Mesothelial cell of epicardium (in vitro differentiated cells): ENCODE measurements around the gene TRIM54. TPM values are rescaled to one million over a fixed set of nuclear protein-coding genes. Genes with fewer than 3 reads are reported as not detected.

ENCODE experiments used
- DNase-seq, 2 experiments: peaks; one replicate each; pipeline ENCODE4 v3.0.0; 2021; ENCODE audit warnings: low spot score in 2 of 2; ENCODE audit not compliant: unreplicated experiment in 2 of 2
- H3K27ac Mint-ChIP-seq: 2 replicates; pipeline ENCODE4 v1.8.0; 2021; ENCODE audit warnings: mixed read lengths
- H3K27me3 Mint-ChIP-seq: 2 replicates; pipeline ENCODE4 v1.8.0; 2021; ENCODE audit warnings: low read depth, mixed read lengths
- H3K36me3 Mint-ChIP-seq: 2 replicates; pipeline ENCODE4 v1.8.0; 2021; ENCODE audit warnings: mixed read lengths
- H3K4me1 Mint-ChIP-seq: 2 replicates; pipeline ENCODE4 v1.8.0; 2021; ENCODE audit warnings: mixed read lengths
- H3K4me3 Mint-ChIP-seq: 2 replicates; pipeline ENCODE4 v1.8.0; 2021; ENCODE audit warnings: mild to moderate bottlenecking, moderate library complexity, mixed read lengths
- H3K9me3 Mint-ChIP-seq: 2 replicates; pipeline ENCODE4 v1.8.0; 2021; ENCODE audit warnings: mixed read lengths
- total RNA-seq: library from RNA; stranded (reverse); gene quantifications from 3 replicates; pipeline ENCODE4 v1.2.1, GENCODE V29; 2021
- TF ChIP-seq, protein P1 (sequence below): fragments of 200-600 bp; sonication (generic); IDR thresholded peaks from one replicate; pipeline ENCODE4 v1.5.0; 2021; ENCODE audit warnings: antibody characterized with exemption; ENCODE audit not compliant: unreplicated experiment

The TRIM54 gene
- total RNA-seq, 1 donor from 2014 or later = 0.18 TPM

DNA sequence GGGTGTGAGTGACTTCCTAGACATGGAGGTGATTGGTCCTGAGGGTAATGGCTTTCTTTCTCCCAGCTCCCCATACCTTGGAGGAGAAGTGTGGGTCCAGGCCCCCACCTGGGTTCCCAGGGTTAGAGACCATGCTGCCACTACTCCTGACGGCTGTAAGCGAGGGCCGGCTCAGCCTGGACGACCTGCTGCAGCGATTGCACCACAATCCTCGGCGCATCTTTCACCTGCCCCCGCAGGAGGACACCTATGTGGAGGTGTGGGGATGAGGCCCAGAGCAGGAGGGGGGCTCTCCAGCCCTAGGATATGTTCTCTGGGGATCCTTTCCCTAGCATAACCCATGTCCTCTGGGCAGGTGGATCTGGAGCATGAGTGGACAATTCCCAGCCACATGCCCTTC, 43.3 kb upstream of the TRIM54 start:
- Mint-ChIP-seq H3K36me3 (peaks cover 35% of the 10 kb centered on the region), H3K27me3 (no peaks in the 10 kb centered on the region), H3K4me3 (no peak overlapping the region), H3K4me1 (no peaks in the 10 kb centered on the region), H3K27ac (no peak overlapping the region), H3K9me3 (no peaks in the 10 kb centered on the region)
- no peak for DNase-seq
- TF ChIP-seq, protein P1, sequence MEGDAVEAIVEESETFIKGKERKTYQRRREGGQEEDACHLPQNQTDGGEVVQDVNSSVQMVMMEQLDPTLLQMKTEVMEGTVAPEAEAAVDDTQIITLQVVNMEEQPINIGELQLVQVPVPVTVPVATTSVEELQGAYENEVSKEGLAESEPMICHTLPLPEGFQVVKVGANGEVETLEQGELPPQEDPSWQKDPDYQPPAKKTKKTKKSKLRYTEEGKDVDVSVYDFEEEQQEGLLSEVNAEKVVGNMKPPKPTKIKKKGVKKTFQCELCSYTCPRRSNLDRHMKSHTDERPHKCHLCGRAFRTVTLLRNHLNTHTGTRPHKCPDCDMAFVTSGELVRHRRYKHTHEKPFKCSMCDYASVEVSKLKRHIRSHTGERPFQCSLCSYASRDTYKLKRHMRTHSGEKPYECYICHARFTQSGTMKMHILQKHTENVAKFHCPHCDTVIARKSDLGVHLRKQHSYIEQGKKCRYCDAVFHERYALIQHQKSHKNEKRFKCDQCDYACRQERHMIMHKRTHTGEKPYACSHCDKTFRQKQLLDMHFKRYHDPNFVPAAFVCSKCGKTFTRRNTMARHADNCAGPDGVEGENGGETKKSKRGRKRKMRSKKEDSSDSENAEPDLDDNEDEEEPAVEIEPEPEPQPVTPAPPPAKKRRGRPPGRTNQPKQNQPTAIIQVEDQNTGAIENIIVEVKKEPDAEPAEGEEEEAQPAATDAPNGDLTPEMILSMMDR = no peak

DNA sequence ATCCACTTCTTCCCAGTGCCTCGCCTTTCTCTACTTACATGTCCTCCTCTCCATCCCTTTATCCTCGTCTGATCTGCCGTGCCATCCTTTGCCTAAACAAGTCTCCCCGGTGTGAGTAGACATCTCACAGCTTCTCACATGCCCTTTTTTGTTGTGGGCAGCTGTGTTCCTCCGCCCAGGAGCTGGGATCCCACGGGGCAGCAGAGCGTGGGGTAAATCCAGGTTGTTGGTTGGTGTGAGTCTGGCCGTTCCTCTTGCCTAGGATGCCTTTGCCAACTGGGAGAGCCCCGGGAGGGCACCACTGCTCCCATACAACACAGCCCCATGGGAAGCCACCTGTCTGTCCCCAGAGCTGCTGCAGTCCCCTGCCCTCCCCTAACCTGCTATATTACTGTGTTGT, 41.8 kb upstream of the TRIM54 start:
- H3K36me3 Mint-ChIP-seq = peaks cover 30% of the 10 kb centered on the region
- H3K9me3 Mint-ChIP-seq = no peaks in the 10 kb centered on the region
- TF ChIP-seq, protein P1 = no peak
- H3K4me1 Mint-ChIP-seq = no peaks in the 10 kb centered on the region
- H3K27me3 Mint-ChIP-seq = no peaks in the 10 kb centered on the region
- DNase-seq = no peak
- no peak overlapping the region for H3K27ac Mint-ChIP-seq
- no peak overlapping the region for H3K4me3 Mint-ChIP-seq

DNA sequence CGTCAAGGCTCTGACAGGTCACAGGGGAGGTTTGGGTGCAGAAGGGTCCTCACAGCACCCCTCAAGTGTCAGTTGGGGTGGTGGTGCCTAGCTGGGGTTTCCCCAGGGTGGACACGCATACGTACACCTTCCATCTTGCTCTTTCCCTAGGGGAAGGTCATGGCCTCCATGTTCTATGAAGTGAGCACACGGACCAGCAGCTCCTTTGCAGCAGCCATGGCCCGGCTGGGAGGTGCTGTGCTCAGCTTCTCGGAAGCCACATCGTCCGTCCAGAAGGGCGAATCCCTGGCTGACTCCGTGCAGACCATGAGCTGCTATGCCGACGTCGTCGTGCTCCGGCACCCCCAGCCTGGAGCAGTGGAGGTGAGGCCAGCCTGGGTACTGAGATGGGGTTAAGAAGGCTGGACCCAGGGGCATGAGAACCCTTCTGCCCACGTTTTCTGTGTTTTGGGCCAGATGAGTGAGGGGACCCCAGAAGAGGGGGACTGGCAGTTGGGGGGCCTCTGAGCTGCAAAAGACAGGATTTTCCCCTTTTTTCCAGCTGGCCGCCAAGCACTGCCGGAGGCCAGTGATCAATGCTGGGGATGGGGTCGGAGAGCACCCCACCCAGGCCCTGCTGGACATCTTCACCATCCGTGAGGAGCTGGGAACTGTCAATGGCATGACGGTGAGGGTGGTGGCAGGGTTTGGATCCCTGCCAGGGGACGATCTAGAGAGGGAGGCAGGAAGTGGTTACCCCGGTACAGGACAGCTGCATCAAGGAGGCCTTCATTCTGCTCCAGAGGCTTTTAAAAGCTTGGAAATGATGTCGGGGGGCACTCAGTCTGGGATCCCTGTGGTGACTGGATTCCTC, 40.2 kb upstream of the TRIM54 start:
- Mint-ChIP-seq H3K4me3 (no peak overlapping the region), H3K9me3 (no peaks in the 10 kb centered on the region), H3K36me3 (peaks cover 28% of the 10 kb centered on the region), H3K27ac (no peak overlapping the region), H3K27me3 (no peaks in the 10 kb centered on the region), H3K4me1 (no peaks in the 10 kb centered on the region)
- TF ChIP-seq, protein P1 = no peak
- no peak for DNase-seq

DNA sequence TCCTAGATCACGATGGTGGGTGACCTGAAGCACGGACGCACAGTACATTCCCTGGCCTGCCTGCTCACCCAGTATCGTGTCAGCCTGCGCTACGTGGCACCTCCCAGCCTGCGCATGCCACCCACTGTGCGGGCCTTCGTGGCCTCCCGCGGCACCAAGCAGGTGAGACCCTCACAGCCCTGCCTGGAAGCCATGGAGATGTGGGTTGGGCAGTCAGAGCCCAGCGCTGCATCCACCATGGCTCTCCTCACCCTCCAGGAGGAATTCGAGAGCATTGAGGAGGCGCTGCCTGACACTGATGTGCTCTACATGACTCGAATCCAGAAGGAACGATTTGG, 39.6 kb upstream of the TRIM54 start:
- no peak for DNase-seq
- no peak overlapping the region for H3K27ac Mint-ChIP-seq
- no peak overlapping the region for H3K4me3 Mint-ChIP-seq
- TF ChIP-seq, protein P1 = no peak
- H3K36me3 Mint-ChIP-seq = peaks cover 23% of the 10 kb centered on the region
- no peaks in the 10 kb centered on the region for H3K9me3 Mint-ChIP-seq
- peaks cover 1% of the 10 kb centered on the region for H3K27me3 Mint-ChIP-seq
- no peaks in the 10 kb centered on the region for H3K4me1 Mint-ChIP-seq

DNA sequence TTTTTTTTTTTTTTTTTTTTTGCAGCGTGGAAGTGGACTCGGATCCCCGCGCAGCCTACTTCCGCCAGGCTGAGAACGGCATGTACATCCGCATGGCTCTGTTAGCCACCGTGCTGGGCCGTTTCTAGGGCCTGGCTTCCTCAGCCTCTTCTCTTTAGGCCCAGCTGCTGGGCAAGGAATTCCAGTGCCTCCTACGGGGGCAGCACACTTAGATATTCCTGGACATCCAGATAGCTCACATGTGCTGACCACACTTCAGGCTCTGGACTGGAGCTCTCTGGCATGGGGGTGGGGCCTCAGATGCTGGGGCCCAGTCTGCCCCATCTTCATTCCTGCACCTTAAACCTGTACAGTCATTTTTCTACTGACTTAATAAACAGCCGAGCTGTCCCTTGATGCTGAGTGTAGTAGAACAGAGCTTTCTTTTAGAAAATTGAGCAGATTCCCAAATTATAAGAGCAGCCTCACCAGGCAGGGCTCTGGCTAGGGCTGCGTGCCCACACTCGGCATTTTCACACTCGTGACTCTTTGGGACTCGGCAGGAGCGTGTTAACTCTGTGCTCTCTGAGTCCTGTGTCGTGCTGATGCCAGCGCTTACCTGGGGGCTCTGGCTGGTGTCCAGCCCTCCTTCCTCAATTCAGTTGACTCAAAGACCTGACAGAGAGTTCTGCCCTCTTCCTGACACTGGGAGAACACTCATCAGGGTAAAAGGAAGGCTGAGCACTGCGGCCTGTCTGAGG, 38.7 kb upstream of the TRIM54 start:
- no peak for DNase-seq
- Mint-ChIP-seq H3K27me3 (peaks cover 11% of the 10 kb centered on the region), H3K4me3 (no peak overlapping the region), H3K9me3 (no peaks in the 10 kb centered on the region), H3K4me1 (peaks cover 1% of the 10 kb centered on the region), H3K36me3 (peaks cover 19% of the 10 kb centered on the region), H3K27ac (no peak overlapping the region)
- TF ChIP-seq, protein P1 = no peak
